Fibroblast of villous mesenchyme (primary cell): ENCODE data around the gene UPK1A. TPM values are rescaled to one million over a fixed set of nuclear protein-coding genes. Genes with fewer than 3 reads are reported as not detected.
"Not testable (repeated sequence)": the region's sequence is repeated elsewhere in the genome, so short reads cannot be mapped to it uniquely, and the experiment has no call there.

Experiments
- DNase-seq: peaks from one replicate; pipeline ENCODE4 v3.0.0-alpha.2; 2010; ENCODE audit warnings: low read depth
- H3K4me3 ChIP-seq: 2 replicates; pipeline ENCODE4 v1.5.1; 2011; ENCODE audit warnings: low read depth, mild to moderate bottlenecking, low read length
- CTCF ChIP-seq: IDR thresholded peaks from 2 replicates; pipeline ENCODE4 v1.5.1; 2012; ENCODE audit warnings: low read depth, mild to moderate bottlenecking, low read length; ENCODE audit not compliant: insufficient read depth
- total RNA-seq: library from RNA; depleted of rRNA; stranded (reverse); fragments of >200 nt; gene quantifications from 2 replicates; pipeline ENCODE4 v1.2.3, GENCODE V29; 2012

The UPK1A gene
- total RNA-seq, 1 donor, result not detected

GRCh38 chr19:35720648-35721047 lies 54.3 kb downstream of the UPK1A start:
- H3K4me3 ChIP-seq, result no peak overlapping the region
- no peak for DNase-seq
- no peak for TF ChIP-seq CTCF

GRCh38 chr19:35721374-35721773 lies 55.1 kb downstream of the UPK1A start:
- no peak for DNase-seq
- H3K4me3 ChIP-seq, result no peak overlapping the region
- no peak for TF ChIP-seq CTCF

DNA sequence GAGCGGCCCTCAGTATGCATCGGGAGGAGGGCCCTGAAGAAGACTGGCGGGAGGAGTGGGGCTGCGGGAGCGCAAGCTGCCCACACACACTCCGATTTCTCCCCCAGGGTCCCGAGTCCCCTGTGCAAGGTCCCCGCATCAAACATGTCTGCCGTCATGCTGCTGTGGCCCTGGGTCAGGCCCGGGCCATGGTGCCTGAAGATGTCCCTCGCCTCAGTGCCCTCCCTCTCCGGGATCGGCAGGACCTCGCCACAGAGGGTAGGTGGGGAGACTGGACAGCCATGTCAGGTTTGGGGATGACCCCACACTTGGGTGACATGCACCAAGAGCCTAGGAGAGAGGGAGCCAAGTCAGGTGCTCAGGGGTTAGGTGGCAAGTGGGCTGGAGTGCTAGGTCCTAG lies 56.1 kb downstream of the UPK1A start:
- no peak overlapping the region for H3K4me3 ChIP-seq
- TF ChIP-seq CTCF, result no peak
- no peak for DNase-seq

DNA sequence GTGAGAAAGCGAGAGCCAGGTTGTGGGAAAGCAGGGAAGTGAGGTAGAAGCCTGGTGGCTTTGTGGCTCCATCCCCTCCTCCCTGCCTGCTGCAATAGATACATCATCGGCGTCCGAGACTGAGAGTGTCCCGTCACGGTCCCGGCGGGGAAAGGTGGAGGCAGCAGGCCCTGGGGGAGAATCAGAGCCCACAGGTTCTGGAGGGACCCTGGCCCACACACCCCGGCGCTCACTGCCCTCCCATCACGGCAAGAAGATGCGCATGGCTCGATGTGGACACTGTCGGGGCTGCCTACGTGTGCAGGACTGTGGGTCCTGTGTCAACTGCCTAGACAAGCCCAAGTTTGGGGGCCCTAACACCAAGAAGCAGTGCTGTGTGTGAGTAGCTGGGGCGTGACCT lies 56.6 kb downstream of the UPK1A start:
- no peak for TF ChIP-seq CTCF
- no peak for DNase-seq

GRCh38 chr19:35723671-35724070 lies 57.4 kb downstream of the UPK1A start:
- DNase-seq, result no peak
- no peak for TF ChIP-seq CTCF
- H3K4me3 ChIP-seq, result no peak overlapping the region

More for the DNA sequence above, 56.6 kb downstream of the UPK1A start:
- H3K4me3 ChIP-seq, result no peak overlapping the region

DNA sequence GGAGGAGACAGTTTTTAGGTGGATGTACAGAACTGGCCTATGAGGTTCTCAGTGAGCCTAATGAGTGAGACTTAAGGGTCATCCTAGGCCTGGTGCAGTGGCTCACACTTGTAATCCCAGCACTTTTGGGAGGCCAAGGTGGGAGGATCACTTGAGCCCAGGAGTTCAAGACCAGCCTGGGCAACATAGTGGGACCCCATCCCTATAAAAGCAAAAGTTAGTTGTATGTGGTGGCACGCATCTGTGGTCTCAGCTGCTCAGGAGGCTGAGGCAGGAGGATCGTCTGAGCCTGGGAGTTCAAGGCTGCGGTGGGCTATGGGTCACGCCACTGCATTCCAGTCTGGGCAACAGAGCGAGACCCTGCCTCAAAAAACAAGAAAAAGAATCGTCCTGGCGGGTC lies 57.8 kb downstream of the UPK1A start:
- H3K4me3 ChIP-seq, DNase-seq: not testable (repeated sequence)

DNA sequence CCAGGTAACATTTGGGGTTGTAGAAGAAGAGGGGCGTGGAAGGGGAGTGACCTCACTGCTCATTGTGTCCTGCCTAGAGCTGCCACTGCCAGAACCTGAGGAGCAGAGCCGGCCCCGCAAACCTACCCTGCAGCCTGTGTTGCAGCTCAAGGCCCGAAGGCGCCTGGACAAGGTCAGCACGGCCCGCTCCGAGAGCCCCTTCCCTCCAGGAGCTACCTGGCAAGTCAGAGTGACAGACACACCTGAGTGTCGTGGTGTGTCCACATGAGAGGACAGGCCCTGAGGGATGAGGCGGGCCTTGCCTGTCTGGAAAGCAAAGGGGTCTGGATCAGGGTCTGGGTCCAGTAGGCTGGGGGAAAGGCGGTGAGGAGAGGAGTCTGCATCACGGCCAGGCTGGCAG lies 58.2 kb downstream of the UPK1A start:
- H3K4me3 ChIP-seq, result no peak overlapping the region
- no peak for TF ChIP-seq CTCF
- no peak for DNase-seq

- TF ChIP-seq CTCF, result no peak
- DNase-seq, result no peak
- H3K4me3 ChIP-seq, result no peak overlapping the region
Observed at GRCh38 chr19:35725216-35725861, 59.0 kb downstream of the UPK1A start.
